GM21381 (cell line): Measurements from ENCODE around the gene CRELD2.

ENCODE experiments used
- ATAC-seq: cut with Tn5 transposase; IDR thresholded peaks from one replicate; pipeline ENCODE4 v1.9.1; 2021; ENCODE audit warnings: mild to moderate bottlenecking, moderate library complexity; ENCODE audit not compliant: unreplicated experiment

The CRELD2 gene

DNA sequence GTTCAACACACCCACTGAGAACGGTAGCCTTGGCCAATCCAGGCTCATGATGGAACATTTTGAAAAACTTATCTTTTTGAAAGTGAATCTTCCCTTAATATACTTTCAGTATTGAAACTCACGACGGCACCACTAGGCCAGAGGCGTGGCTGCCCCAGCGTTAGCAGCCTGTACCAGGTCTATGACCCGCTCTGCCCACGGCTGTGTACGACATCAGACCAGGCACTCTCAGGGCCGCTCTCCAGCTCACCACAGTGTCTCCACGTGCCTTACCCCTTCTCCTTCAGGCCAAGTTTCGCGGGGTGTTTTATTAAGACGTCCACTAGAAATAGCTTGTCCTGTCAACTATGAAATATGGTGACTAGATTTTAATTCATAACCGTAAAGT, 31.4 kb upstream of the CRELD2 start:
- no peak for ATAC-seq

DNA sequence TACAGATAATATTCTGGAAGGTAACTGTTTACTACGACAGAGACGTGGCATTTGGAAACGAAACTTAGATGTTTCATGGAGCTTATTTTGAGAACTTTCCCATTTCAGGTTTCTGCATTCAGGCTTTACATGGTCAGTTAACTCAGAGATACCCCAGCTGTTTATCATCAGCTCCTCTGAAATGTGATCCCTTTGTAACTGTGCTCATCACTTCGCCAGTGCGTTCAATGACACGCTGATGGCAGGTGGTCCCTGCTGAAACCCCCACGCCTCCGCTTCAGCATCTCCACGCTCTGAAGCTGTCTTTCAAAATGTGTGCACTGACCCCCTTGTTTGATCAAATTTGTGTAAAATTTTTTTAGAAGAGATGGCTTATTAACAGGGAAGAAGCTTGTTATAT, 30.7 kb upstream of the CRELD2 start:
- no peak for ATAC-seq

DNA sequence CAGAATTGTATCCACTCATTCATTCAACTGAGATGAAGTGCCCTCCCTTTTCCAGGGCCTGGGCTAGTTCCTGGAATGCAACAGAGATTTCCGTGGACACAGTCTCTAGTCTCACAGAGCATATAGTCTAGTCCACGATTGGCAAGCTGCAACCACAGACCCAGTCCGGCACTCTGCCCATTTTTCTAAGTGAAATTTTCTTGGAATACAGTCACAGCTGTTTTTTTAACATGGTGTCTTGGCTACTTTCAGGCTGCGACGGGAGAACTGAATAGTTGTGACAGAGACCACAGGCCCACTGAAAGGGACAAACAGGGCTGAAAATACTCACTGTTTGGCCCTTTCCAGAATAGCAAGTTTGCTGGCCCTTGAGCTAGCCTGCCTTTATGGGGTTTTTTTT, 29.4 kb upstream of the CRELD2 start:
- no peak for ATAC-seq

DNA sequence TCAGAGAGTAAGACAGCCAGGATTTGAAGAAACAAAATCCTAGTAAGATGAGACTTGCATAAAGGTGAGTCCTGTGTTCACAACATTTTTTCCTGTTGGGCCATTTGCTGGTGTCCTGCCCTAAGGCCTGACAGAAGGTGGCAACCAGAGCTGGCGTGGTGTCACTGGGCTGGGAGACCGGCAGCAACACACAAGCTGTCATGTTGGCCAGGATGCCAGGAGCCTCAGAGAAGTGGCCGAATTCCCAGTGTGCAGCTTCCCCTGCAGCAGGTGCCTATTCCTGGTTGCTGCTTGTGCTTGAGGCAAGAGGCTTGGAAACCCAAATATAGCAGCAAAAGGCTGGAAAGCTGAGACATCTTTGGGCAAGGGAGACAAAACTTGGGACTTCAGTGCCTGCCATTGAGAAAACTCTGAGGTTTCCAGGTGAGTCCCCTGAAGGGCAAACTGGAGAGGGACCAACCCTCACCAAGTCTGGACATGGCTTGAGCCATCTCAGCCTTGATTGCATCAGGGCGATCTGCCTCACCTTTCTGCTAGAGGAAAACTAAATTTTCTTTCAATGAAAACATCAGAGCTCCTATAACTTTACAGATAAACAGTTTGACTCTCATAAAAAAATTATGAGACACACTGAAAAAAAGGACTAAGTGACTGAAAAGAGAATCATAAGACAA, 26.1 kb upstream of the CRELD2 start:
- no peak for ATAC-seq

DNA sequence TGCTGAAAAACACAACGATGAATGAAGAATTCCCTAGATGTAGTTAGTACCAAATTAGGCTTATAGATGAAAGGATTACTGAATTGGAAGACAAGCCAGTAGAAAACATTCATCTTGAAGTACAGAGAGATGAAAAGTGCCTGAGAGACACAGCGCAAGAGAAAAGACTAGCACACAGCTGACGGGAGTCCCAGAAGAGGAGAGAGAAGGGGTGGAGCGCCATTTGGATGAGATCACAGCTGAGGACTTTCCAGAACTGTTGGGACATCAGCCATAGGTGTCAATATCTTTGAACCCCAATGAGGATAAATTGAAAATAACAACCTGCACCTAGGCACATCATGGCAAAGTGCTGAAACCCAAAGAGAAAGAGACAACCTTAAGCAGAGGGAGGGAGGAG, 25.4 kb upstream of the CRELD2 start:
- ATAC-seq, result no peak

DNA sequence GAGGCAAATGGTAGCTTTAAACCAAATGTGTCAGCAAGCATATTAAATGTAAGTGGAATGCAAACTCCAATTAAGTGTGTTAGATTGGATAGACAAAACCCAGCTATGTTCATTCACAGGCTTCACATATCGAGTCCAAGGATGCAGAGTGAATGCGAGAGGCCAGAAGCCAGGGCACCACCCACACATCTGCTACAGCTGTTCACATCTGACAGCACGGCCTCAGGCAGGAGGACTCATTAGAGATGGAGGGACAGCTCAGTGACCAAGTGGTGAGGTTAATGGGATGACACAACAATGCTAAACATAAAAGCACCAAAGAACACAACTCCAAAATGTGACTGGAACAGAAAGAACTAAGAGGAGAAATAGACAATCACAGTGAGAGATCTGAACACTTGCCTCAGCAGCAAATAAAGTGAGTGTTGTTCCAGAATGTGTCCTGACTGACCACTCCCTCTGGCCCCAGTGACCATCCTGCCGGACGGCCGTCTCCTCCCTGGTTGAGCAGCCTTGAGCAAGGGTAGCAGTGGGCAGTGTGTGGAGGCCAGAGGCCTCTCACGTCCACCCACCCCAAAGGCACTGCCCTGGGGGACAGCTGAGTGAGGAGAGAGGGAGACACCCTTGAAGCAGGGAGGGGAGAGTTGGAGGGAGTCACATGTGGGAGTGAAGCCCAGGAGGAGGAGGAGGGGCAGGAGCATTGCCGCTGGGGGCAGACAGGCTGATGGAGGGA, 23.9 kb upstream of the CRELD2 start:
- ATAC-seq, result no peak

DNA sequence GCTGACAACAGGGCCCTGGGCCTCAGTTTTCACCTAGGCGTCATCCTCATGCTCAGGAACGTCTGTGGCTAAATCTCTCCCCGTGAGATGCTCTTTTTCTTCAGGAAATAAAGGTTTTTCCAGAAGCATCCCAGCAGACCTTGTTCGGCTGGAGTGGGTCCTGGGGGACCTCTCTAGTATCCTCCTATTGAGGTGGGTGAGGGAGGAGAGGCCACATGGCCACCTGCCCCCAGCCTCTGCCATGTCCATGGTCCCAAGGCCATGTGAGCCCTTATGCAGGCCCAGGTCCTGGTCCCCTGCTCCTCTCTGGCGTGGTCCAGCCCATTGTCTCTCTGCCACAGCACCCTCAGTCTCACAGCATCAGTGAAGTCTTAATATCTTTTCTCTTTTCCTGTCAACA, 22.2 kb upstream of the CRELD2 start:
- no peak for ATAC-seq

DNA sequence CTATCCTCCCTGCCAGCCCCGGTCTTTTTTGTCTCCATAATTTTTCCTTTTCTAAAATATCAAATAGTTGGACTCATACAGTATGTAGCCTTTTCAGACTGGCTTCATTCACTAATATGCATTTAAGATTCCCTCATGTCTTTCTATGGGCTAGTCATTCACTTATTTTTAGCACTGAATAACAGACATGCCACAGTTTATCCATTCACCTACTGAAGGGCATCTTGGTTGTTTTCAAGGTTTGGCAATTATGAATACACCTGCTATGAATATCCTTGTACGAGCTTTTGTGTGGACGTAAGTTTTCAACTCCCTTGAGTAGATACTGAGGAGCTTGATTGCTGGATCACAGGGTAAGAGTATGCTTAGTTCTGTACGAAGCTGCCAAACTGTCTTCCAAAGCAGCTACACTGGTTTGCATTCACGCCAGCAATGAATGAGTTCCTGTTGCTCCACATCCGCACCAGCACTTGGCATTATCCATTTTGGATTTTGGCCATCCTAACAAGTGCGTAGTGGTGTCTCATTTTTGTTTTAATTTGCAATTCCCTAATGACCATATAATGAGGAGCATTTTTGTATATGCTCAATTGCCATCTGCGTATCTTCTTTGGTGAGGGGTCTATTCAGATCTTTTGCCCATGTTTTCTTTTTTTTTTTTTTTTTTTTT, 21.3 kb upstream of the CRELD2 start:
- no peak for ATAC-seq

DNA sequence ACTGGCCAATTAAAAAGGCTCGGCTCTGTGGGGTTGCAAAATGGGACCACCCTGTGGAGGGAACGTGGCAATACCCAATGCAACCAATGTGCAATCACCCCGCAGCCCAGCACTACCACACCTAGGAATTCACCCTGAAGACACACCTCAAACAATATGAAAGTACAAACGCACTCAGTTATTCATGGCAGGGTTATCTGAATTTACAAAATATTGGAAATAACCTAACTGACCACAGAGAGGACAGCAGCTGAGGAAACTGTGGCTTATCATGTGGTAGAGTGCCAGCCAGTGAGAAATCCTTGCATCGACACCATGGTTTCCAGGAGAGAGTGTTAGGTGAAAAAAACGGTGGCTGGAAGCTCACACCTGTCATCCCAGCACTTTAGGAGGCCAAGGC, 18.9 kb upstream of the CRELD2 start:
- ATAC-seq, result no peak

DNA sequence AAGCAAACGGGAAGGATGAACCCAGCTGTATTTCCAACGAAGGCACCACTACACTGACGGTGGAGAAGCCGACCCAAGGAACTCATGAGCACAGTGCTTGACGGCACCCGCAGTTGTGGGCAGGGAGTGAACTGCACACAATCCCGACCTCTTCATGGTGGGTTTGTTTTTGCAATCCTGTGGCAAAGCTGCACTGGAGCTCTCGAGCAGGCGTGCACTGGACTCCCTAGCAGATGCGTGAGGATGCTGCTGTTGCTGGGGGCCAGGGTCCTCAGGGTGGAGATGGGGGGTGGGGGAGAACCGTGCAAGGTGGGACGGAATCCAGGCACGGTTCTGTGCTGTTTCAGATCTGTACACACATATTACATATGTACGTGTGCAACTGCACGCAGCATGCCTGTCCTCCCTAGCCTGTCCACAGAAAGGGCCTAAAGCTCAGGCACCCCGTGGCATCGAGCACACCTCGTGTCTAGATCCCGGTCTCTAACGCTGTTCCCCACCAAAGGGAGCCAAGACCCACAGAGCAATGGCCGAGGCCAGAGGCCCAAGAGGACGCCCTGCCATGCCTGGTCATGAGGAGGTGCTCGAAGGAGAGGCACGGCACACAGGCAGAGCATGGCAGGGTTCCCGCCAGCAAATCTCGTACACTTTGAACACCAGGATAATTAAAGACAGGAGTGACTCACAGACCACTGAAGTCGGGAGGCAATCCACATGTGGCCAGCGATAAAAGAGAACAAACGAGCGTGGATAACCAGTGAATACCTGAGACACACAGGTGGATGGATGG, 17.8 kb upstream of the CRELD2 start:
- no peak for ATAC-seq

DNA sequence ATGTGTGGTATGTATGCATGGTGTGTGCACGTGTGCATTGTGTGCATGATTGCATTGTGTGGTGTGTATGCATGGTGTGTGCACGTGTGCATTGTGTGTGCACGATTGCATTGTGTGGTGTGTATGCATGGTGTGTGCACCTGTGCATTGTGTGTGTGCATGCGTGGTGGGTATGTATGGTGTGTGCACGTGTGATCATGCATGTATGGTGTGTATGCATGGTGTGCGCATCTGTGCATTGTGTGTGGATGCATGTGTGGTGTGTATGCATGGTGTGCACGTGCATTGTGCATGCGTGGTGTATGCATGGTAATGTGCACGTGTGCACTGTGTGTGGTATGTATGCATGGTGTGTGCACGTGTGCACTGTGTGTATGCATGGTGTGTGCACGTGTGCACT, 17.0 kb upstream of the CRELD2 start:
- ATAC-seq, result no peak

DNA sequence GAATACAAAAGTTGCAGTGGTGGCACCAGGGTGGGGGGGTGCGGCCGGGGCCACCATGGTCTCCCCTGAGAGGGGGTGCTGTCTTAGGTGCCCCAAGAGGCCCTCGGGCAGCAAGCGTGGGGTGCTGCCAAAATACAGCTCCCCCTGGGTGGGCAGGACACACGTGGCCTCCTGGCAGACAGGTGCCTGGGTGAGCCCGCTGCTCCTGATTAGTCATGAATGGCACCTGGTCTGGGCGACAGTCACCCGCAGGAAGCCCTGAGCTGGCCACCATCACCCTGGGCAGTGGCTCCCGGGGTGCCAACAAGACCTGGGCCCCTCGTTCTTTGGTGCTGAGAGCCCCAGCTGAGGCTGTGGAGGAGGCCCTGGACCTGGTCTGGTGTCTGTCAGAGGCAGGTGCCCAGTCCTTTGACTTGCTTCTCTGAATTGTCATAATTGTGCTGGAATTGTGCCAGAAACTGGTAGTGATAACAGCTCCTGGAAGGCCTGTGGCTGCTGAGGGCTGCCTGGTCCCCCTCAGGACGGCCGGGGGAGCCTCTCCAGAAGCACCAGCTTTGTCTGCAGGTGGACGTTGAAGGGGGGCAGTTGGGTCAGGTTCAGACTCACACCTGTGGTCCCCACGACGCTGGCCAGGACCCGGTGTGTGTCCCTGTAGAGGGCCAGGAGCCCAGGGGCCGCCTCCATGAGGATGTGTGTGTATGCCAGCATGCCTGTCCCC, 15.0 kb upstream of the CRELD2 start:
- ATAC-seq, result no peak

DNA sequence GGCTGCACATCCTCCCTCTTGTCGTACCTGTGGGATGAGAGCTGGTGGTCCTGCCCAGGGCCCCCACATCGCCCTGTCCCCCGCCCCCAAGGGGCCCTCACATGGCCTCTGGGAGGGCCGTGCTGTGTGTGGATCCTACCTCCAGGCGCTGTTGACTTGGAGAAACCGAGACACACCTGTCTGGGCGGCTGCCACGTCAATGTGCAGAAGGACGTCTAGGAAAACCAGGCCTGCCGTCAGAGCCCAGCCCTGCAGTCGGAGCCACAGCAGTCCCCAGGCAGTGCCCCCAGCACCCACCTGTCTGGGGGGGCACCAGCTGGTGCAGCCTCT, 14.4 kb upstream of the CRELD2 start:
- ATAC-seq, result no peak

DNA sequence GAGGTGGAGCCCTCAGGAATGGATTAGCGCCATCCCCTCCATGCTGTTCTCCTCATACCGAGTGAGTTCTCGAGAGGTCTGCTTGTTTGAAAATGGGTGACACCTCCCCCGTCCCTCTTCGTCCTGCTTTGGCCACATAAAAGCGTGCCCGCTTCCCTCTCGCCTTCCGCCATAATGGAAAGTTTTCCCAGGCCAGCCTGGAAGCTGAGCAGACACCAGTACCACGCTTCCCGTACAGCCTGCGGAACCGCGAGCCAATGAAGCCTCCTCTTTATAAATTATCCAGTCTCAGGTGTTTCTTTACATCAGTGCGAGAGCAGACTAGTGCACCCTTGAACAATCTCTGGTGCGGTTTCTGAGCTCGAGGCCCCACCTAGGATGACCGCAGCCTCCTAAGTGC, 13.0 kb upstream of the CRELD2 start:
- no peak for ATAC-seq

DNA sequence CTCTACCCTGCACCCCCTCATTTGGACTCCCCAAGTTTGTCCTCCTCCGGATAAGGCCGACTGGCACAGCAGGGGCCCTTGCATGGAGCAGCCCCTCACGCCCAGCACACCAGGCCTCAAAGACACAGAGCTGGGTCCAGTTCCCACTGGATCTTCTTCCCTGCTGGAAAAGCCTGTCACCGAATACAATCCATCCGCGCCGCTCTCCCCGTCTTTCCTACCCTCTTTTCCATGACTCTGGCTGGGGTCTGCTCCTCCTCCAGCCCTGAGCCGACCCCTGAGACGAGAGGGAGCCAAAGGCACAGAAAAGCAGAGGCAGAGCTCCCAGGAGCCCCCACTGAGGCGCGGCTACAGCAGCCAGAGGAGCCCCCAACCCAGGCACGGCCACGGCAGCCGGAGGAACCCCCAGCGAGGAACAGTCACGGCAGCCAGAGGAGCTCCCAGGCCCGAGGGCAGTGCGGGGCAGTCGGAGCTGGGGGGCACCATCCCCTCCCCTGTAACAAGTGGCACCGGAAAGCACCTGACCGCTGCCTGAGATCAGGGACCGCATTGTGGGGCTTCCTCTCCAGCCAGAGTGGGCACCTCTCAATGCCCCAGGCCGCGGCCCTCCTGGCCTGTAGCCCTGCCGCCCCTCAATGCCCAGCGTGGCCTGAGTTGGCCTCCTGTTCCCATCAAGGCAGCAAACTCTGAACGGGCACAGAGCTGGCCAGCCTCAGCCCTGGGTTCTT, 12.2 kb upstream of the CRELD2 start:
- ATAC-seq, result no peak

DNA sequence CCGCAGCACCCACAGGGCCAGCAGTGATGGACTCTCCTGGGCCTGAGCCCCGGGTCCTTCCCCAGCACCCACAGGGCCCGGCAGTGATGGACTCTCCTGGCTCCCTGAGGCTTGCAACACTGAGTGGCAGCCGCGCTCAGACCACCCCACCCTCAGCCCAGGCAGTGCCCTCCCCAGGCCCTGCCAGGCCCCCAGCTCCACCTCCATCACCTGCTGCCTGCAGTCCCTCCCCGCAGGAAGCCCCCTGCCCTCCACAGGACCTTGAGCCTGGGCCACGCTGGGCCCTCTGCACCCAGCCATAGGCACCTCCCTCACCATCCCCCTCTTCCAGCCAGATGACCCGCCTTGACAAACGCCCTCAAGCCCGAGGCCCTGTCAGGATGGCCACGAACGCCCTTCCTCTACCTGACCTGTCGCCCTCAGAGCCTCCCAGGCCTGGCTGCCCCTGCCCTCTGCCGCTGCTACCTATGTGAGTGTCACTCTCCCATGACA, 11.6 kb upstream of the CRELD2 start:
- ATAC-seq, result no peak

DNA sequence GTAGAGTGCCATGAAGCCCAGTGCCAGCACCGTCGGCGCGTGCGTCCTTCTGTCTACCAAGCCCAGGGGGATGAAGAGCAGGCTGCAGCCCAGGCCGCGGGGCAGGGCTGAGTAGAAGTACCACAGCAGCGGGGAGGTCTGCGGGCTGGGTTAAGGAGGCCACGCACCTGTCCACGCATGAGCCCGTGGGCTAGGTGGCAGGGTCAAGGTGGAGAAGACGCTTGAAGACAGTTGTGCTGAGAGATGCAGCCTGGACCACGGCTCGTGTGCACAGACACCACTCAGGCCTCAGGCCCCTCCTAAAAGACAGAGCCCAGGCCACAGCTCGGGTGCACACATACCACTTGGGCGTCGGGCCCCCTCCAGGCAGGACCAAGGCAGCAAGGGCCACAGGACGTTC, 10.6 kb upstream of the CRELD2 start:
- ATAC-seq, result no peak

DNA sequence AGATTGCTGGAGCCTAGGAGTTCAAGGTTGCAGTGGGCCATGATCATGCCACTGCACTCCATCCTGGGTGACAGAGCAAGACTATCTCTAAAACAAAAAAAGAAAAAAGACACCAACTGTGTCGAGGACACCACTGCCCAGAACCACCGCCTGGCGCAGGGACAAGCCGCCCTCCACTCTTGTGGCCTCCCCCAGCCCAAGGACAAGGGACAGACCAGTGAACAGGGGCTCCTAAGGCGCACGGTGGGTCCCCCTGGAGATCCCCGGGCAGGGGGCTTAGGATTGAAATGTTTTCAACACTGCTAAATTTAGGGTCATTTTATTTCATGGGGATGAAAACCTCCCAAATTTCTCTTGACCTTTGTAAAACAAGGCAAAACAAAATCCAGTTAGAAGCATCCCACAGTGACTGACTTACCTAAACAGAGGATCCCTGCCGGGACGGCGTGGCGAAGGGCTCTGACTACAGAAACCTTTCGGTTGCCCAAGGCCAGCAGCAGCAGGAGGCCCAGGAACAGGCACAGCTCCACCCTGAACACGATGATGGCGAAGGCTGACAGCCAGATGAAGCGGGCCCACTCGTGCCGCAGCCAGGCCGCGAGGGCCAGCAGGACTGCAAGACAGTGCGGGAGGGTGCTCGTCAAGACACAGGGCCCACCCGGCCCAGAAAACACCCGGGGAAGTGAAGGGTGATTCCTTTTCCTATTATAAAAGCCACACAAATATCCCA, 8.8 kb upstream of the CRELD2 start:
- ATAC-seq, result no peak
